ENCODE measurements around the gene OSMR. TPM values are rescaled to one million over a fixed set of nuclear protein-coding genes. Genes with fewer than 3 reads are reported as not detected.
"Not testable (repeated sequence)": the region's sequence is repeated elsewhere in the genome, so short reads cannot be mapped to it uniquely, and the experiment has no call there.

Gene OSMR
- total RNA-seq, 2 experiments from 2014 or later = not detected

DNA sequence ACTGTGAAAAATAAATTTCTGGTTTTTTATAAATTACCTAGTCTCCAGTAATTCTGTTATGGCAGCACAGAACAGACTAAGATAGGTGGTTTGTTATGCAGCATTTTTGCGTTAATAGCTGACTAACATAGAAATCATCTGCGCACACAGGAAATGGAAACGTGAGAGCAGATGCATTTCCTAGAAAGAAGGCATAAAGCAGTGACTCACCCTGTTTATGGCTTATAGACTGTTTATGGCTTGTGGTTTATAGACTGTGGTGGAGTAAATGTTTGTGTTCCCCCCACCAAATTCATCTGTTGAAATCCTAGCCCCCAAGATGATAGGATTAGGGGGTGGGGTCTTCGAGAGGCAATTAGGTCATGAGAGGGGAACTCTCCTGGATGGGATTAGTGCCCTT, 18.3 kb upstream of the OSMR start:
- POLR2A ChIA-PET = no interaction called here

DNA sequence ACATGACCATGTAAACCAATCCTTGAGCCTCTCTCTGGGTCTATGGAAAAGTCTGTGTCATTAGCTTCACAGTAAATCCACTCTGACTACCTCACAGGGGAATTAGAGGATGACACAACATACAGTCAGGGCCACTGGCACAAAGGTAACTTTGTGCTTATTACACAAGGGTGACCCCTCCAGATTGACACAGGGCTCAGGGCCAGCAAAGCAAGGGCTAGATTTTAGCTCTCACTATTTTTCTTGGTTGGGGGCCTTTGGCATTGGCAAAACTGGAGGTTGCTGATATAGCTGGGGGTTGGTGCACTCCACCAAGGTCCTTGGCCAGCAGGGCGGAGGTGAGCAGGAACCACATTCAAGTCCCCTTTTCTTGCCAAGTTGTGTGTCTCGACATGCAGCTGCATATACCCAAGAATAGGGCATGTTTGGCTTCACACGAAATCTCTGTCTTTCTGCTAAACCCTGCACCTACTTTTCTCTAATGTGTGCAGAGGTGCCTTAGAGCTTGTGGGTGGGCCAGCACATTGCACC, 15.2 kb upstream of the OSMR start:
- CTCF ChIA-PET = interaction anchor here (1.1 kb wide), 1 partner anchor 389 kb away, joined by 4 read pairs; no protein-coding TSS in a partner anchor
- POLR2A ChIA-PET = no interaction called here

More for the DNA sequence above, 18.3 kb upstream of the OSMR start:
- CTCF ChIA-PET = interaction anchor here (1.3 kb wide), 1 partner anchor 386 kb away, joined by 3 read pairs; no protein-coding TSS in a partner anchor

DNA sequence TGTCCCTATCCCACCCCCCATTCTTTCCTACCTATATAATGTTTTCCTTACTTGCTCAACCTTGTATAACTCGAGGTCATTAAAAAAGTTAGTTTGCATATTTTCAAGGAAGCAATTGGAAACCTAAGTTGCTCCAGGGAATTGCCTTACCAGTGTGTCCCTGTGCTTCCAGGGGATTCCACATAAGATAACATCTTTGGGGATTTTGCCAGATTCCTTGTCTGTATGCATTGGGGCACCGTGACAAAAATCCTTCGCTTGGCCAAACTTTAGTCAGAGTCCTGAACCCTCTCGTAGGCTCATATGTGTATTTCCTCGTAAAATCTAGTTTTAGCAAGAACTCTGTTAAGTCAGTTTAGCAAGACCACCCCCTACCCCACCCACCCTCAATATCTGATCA, 14.7 kb upstream of the OSMR start:
- ChIA-PET POLR2A (no interaction called here), CTCF (interaction anchor here (1.1 kb wide), 1 partner anchor 390 kb away, joined by 4 read pairs; no protein-coding TSS in a partner anchor)

DNA sequence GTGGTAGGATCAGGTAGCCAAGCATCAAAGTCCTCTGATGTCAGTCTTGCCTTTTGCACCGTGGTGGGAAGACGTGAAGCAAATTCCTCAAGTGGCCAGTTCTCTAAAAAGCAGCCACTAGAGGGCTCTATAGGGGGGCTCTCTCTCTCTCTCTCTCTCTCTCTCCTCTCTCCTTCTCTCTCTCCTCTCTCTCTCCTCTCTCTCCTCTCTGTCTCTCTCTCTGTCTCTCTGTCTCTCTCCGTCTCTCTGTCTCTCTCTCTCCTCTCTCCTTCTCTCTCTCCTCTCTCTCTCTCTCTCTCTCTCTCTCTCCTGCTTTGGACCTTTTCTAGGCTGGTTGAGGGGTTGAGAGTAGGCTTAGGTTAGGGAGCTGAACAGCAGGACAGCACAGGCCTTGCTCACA, 13.9 kb upstream of the OSMR start:
- ChIA-PET CTCF (no interaction called here), POLR2A (no interaction called here)

DNA sequence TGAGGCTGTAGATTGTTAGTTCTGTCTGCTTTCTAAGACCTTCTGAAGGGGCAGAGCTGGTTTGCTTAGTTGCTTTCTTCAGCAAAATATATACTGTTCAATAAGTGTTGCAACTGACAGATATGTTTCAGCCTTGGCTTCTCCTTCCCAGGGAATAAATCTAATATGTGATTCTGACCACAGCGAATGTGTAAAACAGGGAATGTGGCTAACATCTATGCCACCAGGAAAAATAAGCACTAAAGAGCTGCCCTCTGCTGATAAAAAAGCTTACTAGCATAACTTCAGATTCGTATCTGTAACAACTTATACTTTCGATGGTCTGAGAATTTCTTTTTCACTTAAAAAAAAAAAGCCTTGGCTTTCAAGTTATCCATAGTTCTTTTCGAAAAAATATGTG, 13.0 kb upstream of the OSMR start:
- CTCF ChIA-PET = no interaction called here
- POLR2A ChIA-PET = no interaction called here

DNA sequence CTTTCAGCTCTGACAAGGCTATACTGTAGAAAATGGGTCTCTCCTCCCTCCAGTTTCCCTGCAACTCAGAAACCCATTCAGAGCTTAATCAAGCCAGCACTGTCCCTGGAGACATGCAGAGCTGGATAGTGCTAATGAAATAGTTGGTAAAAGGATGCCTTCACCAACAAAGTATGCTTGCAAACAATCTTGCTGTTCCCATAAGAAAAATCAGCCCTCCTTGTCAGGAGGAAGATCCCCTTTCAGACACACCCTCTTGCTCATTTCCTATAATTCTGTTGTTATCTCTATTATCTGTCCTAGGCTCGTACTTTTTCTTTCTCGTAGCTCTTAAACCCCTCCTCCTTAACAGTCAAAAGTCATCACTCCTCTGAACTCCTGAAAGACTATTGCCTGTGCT, 9.9 kb upstream of the OSMR start:
- ChIA-PET CTCF (interaction anchor here (0.7 kb wide), 1 partner anchor 86 kb away, joined by 3 read pairs; no protein-coding TSS in a partner anchor), POLR2A (no interaction called here)

DNA sequence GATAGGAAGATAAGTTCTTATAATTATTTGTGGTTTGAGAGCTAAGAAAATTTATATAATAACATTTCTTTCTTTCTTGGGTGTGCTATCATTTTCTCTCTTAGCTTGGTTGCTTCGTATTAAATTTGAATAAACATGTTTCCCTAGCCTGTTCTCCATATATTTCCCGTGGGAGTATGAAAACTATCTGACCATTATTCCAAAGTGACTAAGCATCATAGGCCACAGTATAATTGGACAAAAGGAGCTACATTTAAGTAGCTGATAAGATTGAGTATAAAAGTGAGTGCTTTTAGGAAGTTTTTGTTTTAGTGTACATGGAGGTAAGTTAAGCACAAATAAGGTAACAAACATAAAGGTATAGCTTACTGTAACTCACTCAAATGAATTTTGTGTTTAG, 8.4 kb upstream of the OSMR start:
- ChIA-PET POLR2A (no interaction called here), CTCF (no interaction called here)

DNA sequence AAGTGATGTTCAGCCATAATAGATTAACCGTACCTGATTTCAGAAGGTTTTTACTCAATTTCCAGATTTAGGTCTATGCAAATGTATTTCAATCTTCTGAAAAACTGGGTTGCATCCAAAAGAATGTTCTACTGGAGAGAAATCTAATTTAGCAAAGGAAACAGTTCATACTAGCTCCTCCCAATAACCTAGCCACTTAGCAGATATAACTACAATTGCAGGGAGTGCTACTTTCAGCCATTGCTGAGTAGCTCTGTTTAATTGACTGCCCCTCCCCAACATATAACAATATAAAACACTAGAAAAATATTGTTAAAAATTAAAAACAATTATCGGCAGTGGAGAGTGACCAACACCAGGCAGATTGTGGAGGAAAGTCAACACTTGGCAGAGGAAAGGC, 7.9 kb upstream of the OSMR start:
- ChIA-PET CTCF (no interaction called here), POLR2A (no interaction called here)

DNA sequence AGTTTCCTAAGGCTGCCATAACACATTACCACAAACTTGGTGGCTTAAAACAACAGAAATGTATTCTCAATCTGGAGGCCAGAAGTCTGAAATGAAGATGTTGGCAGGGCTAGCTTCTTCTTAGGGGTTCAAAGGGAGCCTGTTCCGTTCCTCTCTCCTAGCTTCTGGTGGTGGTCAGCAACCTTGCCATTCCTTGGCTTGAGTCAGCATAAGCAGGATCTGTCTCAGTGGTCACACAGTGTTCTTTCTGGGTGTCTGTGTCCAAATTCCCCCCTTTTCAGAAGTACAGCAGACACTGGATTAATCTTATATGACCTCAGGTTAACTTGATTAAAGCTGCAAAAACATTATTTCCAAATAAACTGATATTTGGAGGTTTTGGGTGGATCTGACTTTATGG, 2.1 kb upstream of the OSMR start:
- ChIA-PET POLR2A (no interaction called here), CTCF (interaction anchor here (1.3 kb wide), 1 partner anchor 402 kb away, joined by 3 read pairs; no protein-coding TSS in a partner anchor)

DNA sequence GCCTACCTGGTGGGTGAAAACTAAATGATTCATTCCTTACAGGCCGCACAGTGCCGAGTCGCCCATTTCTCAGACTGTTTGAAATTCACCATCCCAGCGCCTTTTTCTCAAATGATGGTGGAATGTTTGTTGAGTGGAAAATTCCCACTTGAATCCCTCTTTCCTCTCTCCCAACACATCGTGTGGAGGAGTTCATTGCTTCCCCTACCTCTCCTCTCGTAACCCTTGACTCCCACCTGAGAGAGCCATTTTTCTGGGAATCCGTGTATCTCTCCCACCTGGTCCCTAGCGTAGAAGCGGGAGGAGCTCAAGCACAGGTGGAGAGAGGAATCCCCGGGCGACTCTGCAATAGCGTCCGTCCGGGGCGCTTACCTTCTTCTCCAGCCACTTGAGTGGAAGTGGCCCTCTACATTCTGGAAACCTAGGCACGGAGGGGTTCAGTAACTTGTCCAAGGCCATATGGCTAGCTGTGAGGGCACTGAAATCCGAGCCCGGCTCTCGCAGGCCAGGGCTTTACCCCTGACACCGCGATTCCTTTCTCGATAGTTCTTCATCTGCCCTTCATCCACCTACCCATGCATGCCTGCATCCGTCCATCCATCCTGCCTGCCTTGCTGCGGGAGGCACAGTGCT, 683 bp downstream of the OSMR start:
- CTCF ChIA-PET = no interaction called here
- POLR2A ChIA-PET = no interaction called here

DNA sequence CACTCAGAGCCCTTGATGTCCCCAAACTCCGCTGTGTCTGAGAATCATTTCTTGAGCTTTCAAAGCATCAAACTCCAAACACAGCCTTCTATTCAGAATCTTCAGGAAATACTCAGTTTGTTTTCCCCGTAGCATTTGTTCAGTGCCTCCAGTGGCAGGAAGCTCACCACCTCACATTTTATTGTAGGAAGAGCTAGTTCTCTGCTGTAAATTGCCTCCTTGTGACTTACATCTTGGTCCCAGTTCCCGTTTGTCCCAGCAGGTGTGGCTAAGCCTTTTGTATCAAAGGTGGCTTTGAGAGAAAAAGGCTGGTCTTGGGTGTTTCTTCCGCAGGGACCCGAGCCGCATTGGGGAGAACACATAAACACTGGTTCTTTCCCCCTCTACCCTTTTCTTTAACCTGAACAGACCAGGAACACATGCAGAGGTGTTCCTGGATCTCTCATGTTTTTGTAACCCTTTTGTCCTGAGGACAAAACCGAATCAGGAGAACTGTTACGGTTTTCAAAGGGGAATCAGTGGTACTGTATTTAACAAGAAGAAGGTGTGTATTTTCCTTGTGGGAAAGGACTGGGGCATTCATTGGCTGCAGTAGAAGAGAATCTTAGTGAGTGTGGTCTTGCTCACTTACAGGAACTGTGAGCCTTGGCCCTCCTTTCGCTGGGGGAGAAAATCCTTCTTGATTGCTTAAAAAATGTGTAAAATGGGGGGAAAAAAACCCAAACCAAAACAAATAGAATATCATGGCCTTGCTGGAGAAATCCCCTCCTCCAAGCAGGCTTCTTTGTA, 1.9 kb downstream of the OSMR start:
- ChIA-PET CTCF (no interaction called here), POLR2A (interaction anchor here (0.6 kb wide), 1 partner anchor 1469 kb away, joined by 8 read pairs; no protein-coding TSS in a partner anchor)

DNA sequence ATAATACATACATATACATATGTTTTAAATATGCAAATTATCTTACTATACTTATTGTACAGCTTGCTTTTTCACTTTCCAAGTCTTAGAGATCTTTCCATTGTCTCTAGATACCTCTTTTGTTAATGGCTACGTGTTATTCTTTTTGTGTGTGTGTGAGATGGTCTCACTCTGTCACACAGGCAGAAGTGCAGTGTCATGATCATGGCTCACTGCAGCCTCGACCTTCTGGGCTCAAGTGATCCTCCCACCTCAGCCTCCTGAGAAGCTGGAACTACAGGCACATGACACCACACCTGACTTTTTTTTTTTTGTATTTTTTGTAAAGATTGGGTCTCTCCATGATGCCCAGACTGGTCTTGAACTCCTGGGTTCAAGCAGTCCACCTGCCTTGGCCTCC, 2.8 kb downstream of the OSMR start:
- ChIA-PET CTCF (no interaction called here), POLR2A (no interaction called here)

DNA sequence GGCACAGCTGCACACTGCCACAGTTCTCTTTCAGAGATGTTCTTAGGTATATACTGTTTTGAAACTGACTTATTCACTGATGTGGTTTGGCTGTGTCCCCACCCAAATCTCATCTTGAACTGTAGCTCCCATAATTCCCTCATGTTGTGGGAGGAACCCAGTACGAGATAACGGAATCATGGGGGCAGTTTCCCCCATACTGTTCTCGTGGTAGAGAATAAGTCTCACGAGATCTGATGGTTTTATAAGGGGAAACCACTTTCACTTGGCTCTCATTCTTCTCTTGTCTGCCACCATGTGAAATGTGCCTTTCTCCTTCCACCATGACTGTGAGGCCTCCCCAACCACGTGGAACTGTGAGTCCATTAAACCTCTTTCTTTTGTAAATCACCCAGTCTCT, 5.8 kb downstream of the OSMR start:
- POLR2A ChIA-PET = not testable (repeated sequence)

DNA sequence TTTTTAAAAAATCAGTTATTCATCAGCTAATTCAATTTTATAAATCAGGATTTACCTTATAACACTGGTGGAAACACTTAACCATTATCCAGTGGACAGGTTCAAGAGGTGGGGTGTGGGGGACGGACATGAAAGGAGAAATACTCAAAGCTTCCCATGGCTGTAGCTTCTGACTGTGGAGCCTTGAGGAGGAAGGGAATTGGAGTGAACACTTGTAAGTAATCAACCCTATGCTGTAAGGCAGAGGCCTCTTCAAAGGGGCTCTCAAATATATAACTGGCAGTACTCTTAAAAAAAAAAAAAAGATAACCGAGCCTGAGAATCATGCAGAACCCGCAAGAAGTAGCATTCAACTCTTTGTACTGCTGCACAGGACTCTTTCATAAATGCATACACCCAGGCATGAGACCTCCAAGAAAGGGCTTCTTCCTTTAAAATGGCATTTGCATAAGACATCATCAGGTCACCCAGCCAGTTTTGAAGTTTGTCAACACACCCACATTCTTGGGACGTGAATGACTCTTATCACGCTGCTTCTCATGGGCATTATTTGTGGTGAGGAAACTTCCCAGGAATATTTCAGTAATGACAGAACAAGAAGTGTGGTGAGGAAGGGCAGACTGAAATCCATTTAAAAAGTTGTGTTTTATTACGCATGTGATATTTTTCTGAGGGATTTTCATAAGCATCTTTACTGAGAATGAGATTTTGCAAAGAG, 8.1 kb downstream of the OSMR start:
- ChIA-PET POLR2A (no interaction called here), CTCF (no interaction called here)

More for the DNA sequence above, 5.8 kb downstream of the OSMR start:
- CTCF ChIA-PET = not testable (repeated sequence)

DNA sequence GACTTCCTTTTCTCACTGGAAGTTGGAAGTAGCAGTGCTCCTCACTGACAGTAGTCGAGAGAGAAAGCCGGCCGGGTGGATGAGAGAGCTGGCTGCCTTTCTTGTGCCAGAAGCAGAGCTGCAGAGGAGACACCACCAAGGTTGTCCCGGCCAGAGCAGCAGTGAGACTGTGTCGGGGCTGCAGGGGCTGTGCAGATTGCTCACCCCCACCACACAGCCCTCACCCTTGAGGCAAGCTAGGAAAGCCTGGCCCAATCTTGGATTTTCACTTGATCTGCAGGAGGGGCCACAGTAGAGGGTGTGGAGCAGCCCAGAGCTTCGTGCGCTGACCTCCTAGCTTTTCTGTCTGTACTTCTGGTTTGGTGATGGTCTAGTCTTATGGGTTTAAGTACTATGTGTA, 9.1 kb downstream of the OSMR start:
- ChIA-PET POLR2A (no interaction called here), CTCF (no interaction called here)

DNA sequence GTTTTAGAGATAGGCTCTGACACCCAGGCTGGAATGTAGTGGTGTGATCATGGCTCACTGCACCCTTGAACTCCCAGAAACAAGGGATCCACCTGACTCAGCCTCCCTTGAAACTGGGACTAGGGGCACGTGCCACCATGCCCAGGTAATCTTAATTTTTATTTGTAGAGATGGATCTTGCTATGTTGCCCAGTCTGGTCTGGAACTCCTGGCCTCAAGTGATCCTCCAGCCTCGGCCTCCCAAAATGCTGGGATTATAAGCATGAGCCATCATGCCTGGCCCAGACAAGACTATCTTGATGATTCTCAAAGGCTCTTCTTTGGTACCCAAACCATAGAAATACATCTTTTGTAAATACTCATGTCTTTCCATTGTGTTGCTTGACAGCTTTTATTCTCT, 10.8 kb downstream of the OSMR start:
- POLR2A ChIA-PET = no interaction called here
- CTCF ChIA-PET = no interaction called here

DNA sequence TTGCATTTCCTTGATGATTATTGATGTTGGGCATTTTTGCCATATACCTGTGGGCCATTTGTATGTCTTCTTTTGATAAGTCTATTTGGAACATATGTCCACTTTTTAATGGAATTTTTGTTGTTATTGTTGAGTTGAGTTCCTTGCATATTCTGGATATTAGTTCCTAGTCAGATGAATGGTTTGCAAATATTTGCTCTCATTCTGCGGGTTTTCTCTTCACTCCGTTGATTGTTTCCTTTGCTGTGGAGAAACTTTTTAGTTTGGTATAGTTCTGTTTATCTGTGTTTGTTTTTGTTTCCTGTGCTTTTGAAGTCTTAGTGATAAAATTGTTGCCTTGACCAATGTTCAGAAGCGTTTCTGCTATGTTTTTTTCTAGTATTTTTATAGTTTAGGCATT, 13.0 kb downstream of the OSMR start:
- ChIA-PET CTCF (no interaction called here), POLR2A (no interaction called here)

DNA sequence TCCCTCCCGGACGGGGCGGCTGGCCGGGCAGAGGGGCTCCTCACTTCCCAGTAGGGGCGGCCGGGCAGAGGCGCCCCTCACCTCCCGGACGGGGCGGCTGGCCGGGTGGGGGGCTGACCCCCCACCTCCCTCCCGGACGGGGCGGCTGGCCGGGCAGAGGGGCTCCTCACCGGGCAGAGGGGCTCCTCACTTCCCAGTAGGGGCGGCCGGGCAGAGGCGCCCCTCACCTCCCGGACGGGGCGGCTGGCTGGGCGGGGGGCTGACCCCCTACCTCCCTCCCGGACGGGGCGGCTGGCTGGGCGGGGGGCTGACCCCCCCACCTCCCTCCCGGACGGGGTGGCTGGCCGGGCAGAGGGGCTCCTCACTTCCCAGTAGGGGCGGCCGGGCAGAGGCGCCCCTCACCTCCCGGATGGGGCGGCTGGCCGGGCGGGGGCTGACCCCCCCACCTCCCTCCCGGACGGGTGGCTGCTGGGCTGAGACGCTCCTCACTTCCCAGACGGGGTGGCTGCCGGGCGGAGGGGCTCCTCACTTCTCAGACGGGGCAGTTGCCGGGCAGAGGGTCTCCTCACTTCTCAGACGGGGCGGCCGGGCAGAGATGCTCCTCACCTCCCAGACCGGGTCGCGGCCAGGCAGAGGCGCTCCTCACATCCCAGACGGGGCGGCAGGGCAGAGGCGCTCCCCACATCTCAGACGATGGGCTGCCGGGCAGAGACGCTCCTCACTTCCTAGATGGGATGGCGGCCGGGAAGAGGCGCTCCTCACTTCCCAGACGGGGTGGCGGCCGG, 16.4 kb downstream of the OSMR start:
- CTCF ChIA-PET, POLR2A ChIA-PET: not testable (repeated sequence)

DNA sequence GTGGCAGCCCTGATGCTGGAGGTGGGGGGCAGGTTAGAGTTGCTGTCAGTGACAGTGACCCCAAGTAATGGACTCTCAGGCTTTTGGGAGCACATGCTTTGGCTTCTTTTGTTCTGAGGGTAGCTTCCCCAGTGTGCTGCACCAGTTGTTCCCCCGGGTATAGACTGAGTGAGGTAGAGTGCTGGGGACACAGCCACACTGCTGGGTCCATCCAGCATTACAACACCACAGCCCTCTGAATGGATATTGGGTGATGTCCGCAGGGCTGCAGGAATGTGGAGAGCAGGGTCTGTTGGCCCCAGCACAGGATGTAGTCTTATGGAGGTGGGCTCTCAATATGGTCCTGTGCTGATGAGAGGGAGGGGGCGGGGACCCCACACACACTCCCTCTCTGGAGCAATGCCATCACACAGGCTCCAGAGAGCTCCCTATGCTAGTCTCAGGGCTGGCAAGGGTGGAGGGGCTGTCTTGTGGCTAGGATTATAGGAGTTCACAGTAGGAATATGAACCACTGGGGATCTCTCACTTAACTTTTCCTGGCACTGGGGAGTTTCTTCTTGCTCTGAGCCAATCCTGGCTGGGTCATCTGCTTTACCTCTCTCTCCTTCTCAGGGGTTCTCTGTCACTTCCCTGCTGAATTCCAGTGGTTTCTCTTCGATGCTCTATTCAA, 20.7 kb downstream of the OSMR start:
- CTCF ChIA-PET = no interaction called here
- POLR2A ChIA-PET = no interaction called here

DNA sequence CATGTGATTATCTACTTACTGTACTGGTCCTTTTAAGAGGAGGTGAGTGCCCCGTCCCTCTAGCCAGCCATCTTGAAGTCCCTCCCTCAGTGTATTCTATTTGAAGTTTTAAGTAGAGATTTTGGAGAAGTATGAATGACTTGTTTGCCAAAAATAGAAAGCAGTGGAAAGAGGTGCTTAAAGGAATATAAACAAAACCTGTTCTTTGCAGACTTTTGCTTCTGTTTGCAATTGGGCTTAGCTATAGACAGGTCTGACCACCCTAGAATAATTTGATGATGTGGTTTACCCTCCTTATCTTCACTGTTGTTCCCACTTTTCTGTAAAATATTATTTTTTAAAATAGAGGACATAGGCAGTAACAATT, 21.2 kb downstream of the OSMR start:
- ChIA-PET CTCF (no interaction called here), POLR2A (no interaction called here)

Data from activated CD8-positive, alpha-beta memory T cell treated with anti-CD3 and anti-CD28 coated beads for 36 hours (primary cell).